HG02973 (cell line): Measurements from ENCODE around the gene ENTPD5.

Source experiments
- ATAC-seq: cut with Tn5 transposase; IDR thresholded peaks from one replicate; pipeline ENCODE4 v1.9.1; 2021; ENCODE audit warnings: moderate library complexity; ENCODE audit not compliant: unreplicated experiment

Gene ENTPD5

GRCh38 chr14:74018586-74019407 lies at the start of gene ENTPD5, which contains the start of gene BBOF1:
TSS of gene ENTPD5 (minus strand) at chr14:74019288. CDS start at chr14:73988102, 31,186 bp downstream.
TSS of gene BBOF1 (plus strand) at chr14:74019349. CDS start at chr14:74019479, 130 bp downstream.
- peak; percentile 87 for ATAC-seq

- ATAC-seq: no peak
These were observed 46.9 kb upstream of the ENTPD5 start for GRCh38 chr14:74065746-74066575.

GRCh38 chr14:74064883-74065282 lies 45.8 kb upstream of the ENTPD5 start:
- ATAC-seq: no peak

GRCh38 chr14:74064426-74064825 lies 45.3 kb upstream of the ENTPD5 start:
- ATAC-seq: no peak

- no peak for ATAC-seq
These were observed 43.7 kb upstream of the ENTPD5 start for GRCh38 chr14:74062809-74063150.

GRCh38 chr14:74049876-74050495 lies 30.9 kb upstream of the ENTPD5 start:
- no peak for ATAC-seq

GRCh38 chr14:74048281-74048680 lies 29.2 kb upstream of the ENTPD5 start:
- no peak for ATAC-seq

GRCh38 chr14:74045522-74045921 lies 26.4 kb upstream of the ENTPD5 start:
- ATAC-seq: no peak

- no peak for ATAC-seq
These were observed 23.2 kb upstream of the ENTPD5 start for GRCh38 chr14:74042296-74042695.

- ATAC-seq: no peak
These were observed 19.2 kb upstream of the ENTPD5 start for GRCh38 chr14:74038020-74038859.

- no peak for ATAC-seq
These were observed 16.5 kb upstream of the ENTPD5 start for GRCh38 chr14:74035556-74035955.

GRCh38 chr14:74034572-74034971 lies 15.5 kb upstream of the ENTPD5 start:
- ATAC-seq: no peak

GRCh38 chr14:74029136-74029535 lies 10.0 kb upstream of the ENTPD5 start:
- ATAC-seq: no peak

- no peak for ATAC-seq
These were observed 3.3 kb upstream of the ENTPD5 start for GRCh38 chr14:74022346-74022745.

- no peak for ATAC-seq
These were observed 485 bp upstream of the ENTPD5 start for GRCh38 chr14:74019408-74020137.

GRCh38 chr14:74018174-74018585 lies 908 bp downstream of the ENTPD5 start:
- ATAC-seq: no peak

- ATAC-seq: no peak
These were observed 3.1 kb downstream of the ENTPD5 start for GRCh38 chr14:74015963-74016362.

- ATAC-seq: no peak
These were observed 3.9 kb downstream of the ENTPD5 start for GRCh38 chr14:74015176-74015575.

- no peak for ATAC-seq
These were observed 4.8 kb downstream of the ENTPD5 start for GRCh38 chr14:74014299-74014698.
